Small intestine (tissue), 7 donors: Measurements from ENCODE around the gene CEMIP. TPM values are rescaled to one million over a fixed set of nuclear protein-coding genes. Genes with fewer than 3 reads are reported as not detected.
A peak's percentile ranks its signal among the peaks of the same experiment; 100 is the strongest.

ENCODE experiments used
- DNase-seq, 2 donors: peaks; one replicate each; pipeline versions ENCODE4 v3.0.0 to v3.0.0-alpha.2; 2013
- FAIRE-seq: peaks from 2 replicates; lab custom pipeline; 2012; peaks lifted over from hg19 to GRCh38; lab: Jason Lieb, UNC
- H3K27ac ChIP-seq, 3 donors: one replicate each; pipeline ENCODE4 v1.5.1; 2013; ENCODE audit warnings: low read length in 2 of 3, mild to moderate bottlenecking in 2 of 3, control low read depth in 1 of 3, inconsistent platforms in 1 of 3, low read depth in 1 of 3, moderate library complexity in 1 of 3
- H3K27me3 ChIP-seq, 3 donors: one replicate each; pipeline ENCODE4 v1.6.1; 2013; ENCODE audit warnings: low read length in 3 of 3, inconsistent platforms in 1 of 3; ENCODE audit not compliant: control insufficient read depth in 3 of 3, insufficient read depth in 3 of 3
- H3K36me3 ChIP-seq, 3 donors: one replicate each; pipeline ENCODE4 v1.6.1; 2013; ENCODE audit warnings: low read length in 3 of 3, inconsistent platforms in 1 of 3, low read depth in 1 of 3, mild to moderate bottlenecking in 1 of 3, moderate library complexity in 1 of 3; ENCODE audit not compliant: control insufficient read depth in 3 of 3, insufficient read depth in 2 of 3
- H3K4me1 ChIP-seq, 3 donors: one replicate each; pipeline ENCODE4 v1.6.1; 2013; ENCODE audit warnings: low read length in 2 of 3, inconsistent platforms in 1 of 3, low read depth in 1 of 3, mild to moderate bottlenecking in 1 of 3, moderate library complexity in 1 of 3; ENCODE audit not compliant: control insufficient read depth in 3 of 3, insufficient read depth in 2 of 3
- H3K4me3 ChIP-seq, 3 donors: one replicate each; pipeline ENCODE4 v1.5.1; 2013; ENCODE audit warnings: low read length in 3 of 3, control low read depth in 1 of 3, inconsistent platforms in 1 of 3, low read depth in 1 of 3, mild to moderate bottlenecking in 1 of 3, moderate library complexity in 1 of 3
- H3K9me3 ChIP-seq, 2 donors: one replicate each; pipeline ENCODE4 v1.6.1; 2013; ENCODE audit warnings: low read depth in 1 of 2, low read length in 1 of 2; ENCODE audit not compliant: control insufficient read depth in 2 of 2, insufficient read depth in 1 of 2
- WGBS, 3 donors: extraction: QIAGEN DNeasy Blood & Tissue Kit; methylation state at CpG; one replicate each; pipeline ENCODE4 v1.1.7; 2013; 5-methylcytosine and 5-hydroxymethylcytosine counted together
- polyA plus RNA-seq, 4 donors: library from polyadenylated mRNA; stranded (reverse) in 3 of 4; unstranded in 1 of 4; fragments of 200-250 nt in 3 of 4; fragments of 120-200 nt in 1 of 4; gene quantifications; one replicate each; pipeline versions ENCODE4 v1.2.1 to v1.2.3, GENCODE V29; 2013
- donor health status: healthy with polysubstance abuse.
- donor health status: control.
- donor health status: control.
- donor health status: Bipolar disorder and iron deficiency.
- donor health status: healthy.

Gene CEMIP
- polyA plus RNA-seq, 4 donors, result 0.27 to 1.4 (median 0.93) TPM

DNA sequence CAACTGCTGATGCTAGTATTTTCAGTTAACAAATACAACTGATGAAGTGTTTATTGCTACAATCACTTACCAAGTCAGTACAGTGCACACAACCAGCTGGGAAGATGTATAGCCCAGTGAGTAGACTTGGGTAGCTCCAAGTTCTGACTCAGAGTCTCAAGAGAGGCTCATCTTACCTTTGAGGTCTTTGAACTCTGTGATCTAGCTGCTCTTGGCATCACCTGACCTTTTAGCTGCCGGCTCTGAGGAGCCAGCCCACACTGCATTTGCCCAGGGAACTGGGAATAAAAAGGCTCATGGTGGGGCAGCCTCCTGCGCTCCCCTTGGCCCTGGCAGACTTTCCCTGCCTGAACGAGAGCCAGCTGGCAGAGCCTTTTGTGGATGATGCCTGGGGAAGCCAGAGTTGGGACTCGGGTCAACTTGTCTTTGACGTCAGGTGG is 82.6 kb downstream of the CEMIP start:
- H3K4me1 ChIP-seq, result peaks cover 0 to 2% (median under 1%) of the 10 kb centered on the region in 3 donors
- peak in 1 of 2 donors; percentile 6 for DNase-seq
- no peaks in the 10 kb centered on the region for H3K9me3 ChIP-seq
- no peak for FAIRE-seq
- no peaks in the 10 kb centered on the region for H3K36me3 ChIP-seq
- H3K4me3 ChIP-seq, result no peak overlapping the region
- no peaks in the 10 kb centered on the region for H3K27me3 ChIP-seq
- WGBS, 3 donors, result 36 to 67% (median 50%) methylated on average over 5 of the region's 5 CpGs
- H3K27ac ChIP-seq, result no peak overlapping the region

DNA sequence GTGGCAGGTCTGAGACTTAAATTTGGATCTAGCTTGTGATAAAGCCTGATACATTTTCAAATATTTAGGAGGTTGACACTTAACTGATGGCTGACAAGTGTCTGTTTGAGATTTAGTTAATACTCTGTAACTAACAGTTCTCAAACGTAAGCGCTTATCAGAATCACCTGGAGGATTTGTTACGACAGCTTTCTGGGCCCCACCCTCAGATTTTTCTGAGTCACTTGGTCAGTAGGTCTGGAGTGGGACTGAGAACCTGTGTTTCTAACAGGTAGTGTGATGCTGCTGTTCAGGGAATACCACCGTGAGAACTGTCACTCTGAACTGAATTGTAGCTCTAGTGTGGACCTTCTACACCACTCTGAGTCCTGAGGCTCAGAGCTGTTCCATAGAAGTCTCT is 85.5 kb downstream of the CEMIP start:
- no peaks in the 10 kb centered on the region for H3K36me3 ChIP-seq
- H3K4me1 ChIP-seq, result no peaks in the 10 kb centered on the region
- DNase-seq (no peak), FAIRE-seq (no peak)
- no peak overlapping the region for H3K4me3 ChIP-seq
- no peaks in the 10 kb centered on the region for H3K9me3 ChIP-seq
- 40 to 88% (median 62%) methylated on average over 4 of the region's 4 CpGs for WGBS, 3 donors
- no peaks in the 10 kb centered on the region for H3K27me3 ChIP-seq
- H3K27ac ChIP-seq, result no peak overlapping the region

DNA sequence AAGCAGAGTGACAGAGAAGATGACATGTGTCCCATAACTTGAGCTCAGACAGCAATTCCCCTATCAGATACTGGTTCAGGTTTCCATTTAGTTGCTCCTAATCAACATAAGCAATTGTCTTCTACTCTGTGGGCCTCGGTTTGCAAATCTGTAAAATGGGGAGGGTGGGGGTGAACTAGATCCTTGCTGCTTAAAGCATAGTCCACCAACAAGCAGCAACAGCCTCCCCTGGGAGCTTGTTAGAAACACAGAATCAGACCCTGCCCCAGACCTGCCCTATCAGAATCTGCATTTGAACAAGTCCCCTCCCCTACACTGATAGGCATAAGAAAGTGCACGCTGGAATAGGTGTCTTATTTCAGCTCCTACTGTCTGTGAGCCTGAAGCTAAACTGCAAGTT is 87.8 kb downstream of the CEMIP start:
- FAIRE-seq (no peak), DNase-seq (no peak)
- Histone ChIP-seq H3K27me3 (no peaks in the 10 kb centered on the region), H3K4me1 (no peaks in the 10 kb centered on the region), H3K9me3 (no peaks in the 10 kb centered on the region), H3K36me3 (no peaks in the 10 kb centered on the region), H3K27ac (no peak overlapping the region), H3K4me3 (no peak overlapping the region)
- 82 to 83% (median 83%) methylated on average over 2 of the region's 2 CpGs for WGBS, 3 donors

DNA sequence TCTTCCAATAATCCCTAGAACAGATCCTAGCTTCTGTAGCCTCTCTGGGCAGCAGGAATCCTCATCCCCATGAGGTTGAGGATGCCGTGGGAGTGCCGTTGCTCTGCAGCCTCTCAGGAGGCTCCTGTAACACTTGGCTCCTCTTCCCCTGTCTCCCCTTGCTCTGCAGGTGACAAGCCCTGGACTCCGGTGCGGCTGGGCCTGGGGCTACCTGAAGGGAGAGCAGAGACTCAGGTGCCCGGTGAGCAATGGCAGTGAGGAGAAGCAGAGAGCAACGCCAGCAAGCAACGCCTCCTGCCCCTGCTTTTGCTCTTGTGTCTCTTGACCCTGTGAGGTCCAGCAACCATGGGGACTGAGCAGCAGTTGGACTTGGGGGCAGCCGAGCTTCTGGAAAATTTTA is 91.2 kb downstream of the CEMIP start:
- Histone ChIP-seq H3K27me3 (no peaks in the 10 kb centered on the region), H3K4me3 (no peak overlapping the region), H3K27ac (no peak overlapping the region), H3K9me3 (no peaks in the 10 kb centered on the region), H3K4me1 (no peaks in the 10 kb centered on the region), H3K36me3 (no peaks in the 10 kb centered on the region)
- DNase-seq, result no peak
- no peak for FAIRE-seq
- 90 to 93% (median 91%) methylated on average over 8 of the region's 8 CpGs for WGBS, 3 donors

DNA sequence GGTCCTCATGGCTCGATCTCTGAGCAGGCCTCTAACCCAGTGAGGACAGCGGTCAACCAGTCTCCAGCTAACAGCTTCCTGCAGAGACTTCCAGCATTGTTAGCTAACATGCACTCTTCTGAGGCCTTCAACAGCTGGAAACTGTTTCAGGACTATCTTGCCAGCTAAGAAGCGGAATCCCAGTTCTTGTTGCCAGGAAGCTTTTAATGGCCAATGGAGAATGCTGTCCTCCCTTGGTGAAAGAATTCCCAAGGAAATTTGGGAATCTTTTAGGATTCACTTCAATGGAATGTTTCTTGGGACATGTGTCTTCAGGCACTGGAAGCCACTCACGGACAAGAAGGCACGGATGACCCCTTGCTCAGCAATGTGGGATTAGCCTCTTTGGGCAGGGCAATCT is 91.7 kb downstream of the CEMIP start:
- FAIRE-seq, result no peak
- H3K27ac ChIP-seq, result no peak overlapping the region
- no peak for DNase-seq

DNA sequence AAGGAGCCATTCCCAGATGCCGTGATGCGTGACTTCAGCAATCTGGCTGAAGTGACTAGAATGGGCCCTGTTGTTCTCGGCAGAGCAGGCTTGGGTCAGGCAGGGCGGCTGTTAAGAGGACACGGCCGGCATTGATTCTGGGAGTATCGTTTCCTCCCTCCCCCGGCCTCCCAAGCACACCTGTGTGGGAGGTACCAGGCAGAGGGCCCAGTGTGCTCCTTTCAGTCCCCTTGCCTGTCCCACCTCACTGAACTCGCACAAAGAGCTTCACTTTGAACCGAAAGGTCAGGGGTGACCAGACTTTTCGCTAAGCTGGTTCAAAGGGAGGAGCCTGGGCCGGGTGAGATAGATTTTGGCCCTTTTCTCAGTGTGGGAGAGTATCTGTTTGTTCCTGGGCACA is 92.7 kb downstream of the CEMIP start:
- no peaks in the 10 kb centered on the region for H3K27me3 ChIP-seq
- no peak overlapping the region for H3K4me3 ChIP-seq
- no peaks in the 10 kb centered on the region for H3K36me3 ChIP-seq
- H3K4me1 ChIP-seq, result no peaks in the 10 kb centered on the region
- WGBS, 3 donors, result 87 to 93% (median 90%) methylated on average over 12 of the region's 12 CpGs
- no peaks in the 10 kb centered on the region for H3K9me3 ChIP-seq
- H3K27ac ChIP-seq, result no peak overlapping the region
- no peak for DNase-seq
- no peak for FAIRE-seq

More for the DNA sequence above, 91.7 kb downstream of the CEMIP start:
- Histone ChIP-seq H3K9me3 (no peaks in the 10 kb centered on the region), H3K36me3 (no peaks in the 10 kb centered on the region), H3K4me1 (no peaks in the 10 kb centered on the region), H3K27me3 (no peaks in the 10 kb centered on the region), H3K4me3 (no peak overlapping the region)
- 76 to 91% (median 86%) methylated on average over 5 of the region's 5 CpGs for WGBS, 3 donors

DNA sequence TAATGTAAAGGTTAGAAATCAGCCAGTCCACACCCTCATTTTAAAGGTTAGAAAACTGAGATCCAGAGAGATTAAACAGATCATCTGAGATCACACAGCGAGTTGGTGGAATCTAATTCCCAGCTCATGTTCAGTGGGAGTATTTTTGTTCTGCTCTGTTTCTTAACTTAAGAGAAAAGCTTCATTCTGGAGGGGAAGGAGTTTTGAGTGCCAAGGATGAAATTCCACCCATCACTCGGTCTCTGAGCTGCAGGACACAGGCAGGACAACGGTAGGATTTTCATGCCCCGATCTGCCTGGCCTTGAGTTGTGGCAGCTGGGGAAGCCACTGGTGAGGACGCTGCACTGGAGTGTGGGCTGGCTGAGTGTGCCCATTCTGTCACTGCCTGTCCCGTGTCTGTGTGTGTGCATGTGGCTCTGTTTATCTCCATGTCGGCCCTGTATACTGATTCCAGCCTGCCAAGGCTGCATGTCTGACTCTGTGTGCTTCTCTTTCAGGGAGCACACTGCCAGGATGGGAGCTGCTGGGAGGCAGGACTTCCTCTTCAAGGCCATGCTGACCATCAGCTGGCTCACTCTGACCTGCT is 94.3 kb downstream of the CEMIP start:
- Histone ChIP-seq H3K27ac (no peak overlapping the region), H3K4me1 (no peaks in the 10 kb centered on the region), H3K27me3 (no peaks in the 10 kb centered on the region), H3K4me3 (no peak overlapping the region), H3K9me3 (no peaks in the 10 kb centered on the region), H3K36me3 (no peaks in the 10 kb centered on the region)
- DNase-seq (no peak), FAIRE-seq (no peak)
- 76 to 89% (median 83%) methylated on average over 7 of the region's 7 CpGs for WGBS, 3 donors

DNA sequence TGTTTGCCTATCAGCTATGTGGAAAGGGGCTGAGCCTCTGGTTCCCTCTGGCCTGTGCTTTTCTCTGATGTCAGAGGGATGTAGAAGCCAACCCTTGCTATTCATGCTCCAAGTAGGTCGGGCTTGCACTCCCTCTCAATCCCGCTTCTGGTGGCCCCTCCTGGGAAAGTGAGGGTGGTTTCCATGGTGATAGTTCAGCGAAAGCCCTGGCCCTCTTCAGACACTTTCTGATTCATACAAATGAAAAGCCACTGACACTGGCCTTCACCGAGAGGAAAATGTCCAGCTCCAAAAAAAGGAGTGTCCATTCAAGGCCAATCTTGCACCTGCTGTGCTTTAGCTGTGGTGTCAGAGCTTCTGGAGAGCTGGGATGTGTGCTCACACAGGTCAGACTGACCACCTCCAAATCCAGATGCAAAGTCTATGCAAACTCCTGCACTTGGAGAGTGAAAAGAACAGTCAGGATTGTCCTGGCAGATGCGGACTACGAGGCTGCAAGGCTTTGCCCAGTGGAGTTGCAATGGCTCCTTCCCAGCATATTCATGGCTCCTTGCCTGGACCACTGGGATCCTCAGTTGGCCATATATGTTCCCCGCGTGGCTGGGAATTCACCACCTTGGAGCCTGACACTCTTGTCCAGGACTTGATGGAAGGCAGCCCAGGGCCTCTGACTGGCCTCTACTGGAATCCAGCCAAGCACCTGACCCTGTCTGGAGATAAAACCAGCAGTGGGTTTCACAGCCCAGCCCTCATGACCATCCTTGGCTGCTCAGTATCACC is 96.6 kb downstream of the CEMIP start:
- 68 to 86% (median 72%) methylated on average over 8 of the region's 8 CpGs for WGBS, 3 donors
- Histone ChIP-seq H3K36me3 (no peaks in the 10 kb centered on the region), H3K27me3 (no peaks in the 10 kb centered on the region), H3K4me1 (no peaks in the 10 kb centered on the region), H3K27ac (no peak overlapping the region), H3K9me3 (no peaks in the 10 kb centered on the region), H3K4me3 (no peak overlapping the region)
- DNase-seq (no peak), FAIRE-seq (no peak)
